HG02870 (cell line): ENCODE measurements around the gene TBR1.
A peak's percentile ranks its signal among the peaks of the same experiment; 100 is the strongest.

Experiments used
- ATAC-seq: cut with Tn5 transposase; IDR thresholded peaks from one replicate; pipeline ENCODE4 v1.9.1; 2021; ENCODE audit warnings: mild to moderate bottlenecking, moderate library complexity; ENCODE audit not compliant: unreplicated experiment

The TBR1 gene

DNA sequence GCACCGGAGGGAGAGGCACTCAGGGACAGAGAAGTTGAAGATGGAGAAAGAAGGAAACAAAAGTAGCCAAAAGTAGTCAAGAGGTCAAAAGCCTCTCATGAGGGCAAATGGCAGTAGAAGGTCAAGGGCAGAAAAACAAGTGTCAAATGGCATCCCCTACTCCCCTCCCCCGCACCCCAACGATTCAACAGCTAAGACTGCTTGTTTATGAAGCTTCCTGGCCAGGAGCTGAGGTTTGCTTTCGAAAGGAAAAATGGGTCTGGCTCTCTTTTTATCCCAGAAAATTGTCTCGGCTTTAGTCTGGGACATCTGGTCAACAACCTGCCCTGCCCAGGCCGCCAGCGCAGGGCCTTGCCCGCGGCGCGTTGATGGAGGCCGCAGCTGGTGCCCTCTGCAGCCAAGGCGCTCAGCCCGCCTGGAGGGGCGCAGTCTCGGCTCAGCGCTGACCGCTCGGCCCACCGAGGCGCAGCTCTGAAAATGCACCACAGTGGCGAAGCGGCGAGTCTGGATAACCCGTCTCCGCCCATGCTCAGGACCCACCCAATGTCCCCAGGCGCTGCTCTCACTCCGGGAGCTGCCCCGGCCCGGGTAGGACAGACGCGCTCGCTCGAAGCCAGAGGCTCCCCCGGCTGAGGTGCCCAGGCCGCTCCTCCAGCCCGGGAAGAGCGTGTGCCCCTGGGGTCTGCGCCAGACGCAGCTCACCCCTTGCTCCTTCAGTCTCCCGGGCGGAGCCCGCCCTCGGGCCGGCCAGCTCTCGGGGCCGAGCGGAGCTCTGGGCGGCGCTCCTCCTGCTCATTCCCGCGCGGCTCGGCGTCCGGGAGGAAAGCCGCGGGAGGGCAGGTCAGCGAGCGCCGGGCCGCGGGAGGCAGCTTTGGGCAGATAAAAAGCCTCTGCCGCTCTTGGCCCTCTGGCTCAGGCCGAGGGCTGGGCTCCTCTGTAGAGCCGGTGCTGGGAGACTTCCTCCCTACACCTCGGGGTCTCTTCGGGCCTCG is 1.8 kb upstream of the TBR1 start:
- peak; percentile 31 for ATAC-seq

DNA sequence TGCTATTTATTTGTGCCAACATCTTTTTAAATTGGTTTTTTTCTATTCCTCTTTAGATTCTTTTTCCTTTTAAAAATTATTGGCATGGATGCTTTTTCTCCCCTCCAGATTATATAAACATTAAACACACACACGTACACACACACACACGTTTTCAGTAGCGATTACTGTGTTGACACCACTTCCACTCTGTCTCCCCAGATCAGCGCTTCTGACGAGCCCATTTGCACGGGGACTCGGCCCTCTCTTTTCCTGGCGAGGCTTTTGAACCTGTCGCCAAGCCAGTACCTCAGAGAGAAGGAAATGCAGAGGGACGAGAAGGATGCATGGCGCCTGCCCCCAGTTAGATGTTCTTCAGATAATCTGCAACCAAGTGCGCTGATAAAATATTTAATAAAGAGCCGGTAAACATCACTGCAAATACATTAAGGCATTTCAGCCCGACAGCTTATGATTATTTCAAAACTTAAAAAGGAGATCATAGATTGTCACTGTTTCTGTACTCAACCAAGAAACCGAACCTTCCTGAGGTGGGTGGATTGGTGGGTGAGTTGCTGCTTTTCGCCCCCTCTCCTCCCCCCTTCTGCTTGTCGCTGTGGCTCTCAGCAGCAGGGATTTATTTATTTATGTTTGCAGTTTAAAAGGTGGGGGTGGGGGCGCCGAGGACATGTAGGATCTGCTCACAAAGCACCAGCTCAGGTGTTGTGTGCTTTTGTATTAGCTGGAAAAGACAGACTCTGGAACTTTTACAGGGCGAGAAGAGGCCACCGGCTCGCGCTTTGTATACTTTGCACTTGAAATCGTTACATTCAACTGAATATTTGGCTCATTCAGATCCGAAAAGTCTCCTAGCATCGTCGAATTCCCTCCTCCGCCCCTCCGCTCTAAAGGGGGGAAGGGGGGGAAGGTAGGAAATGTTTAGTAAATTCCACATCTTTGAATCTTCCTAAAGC is 787 bp upstream of the TBR1 start:
- ATAC-seq, result peak; percentile 24

DNA sequence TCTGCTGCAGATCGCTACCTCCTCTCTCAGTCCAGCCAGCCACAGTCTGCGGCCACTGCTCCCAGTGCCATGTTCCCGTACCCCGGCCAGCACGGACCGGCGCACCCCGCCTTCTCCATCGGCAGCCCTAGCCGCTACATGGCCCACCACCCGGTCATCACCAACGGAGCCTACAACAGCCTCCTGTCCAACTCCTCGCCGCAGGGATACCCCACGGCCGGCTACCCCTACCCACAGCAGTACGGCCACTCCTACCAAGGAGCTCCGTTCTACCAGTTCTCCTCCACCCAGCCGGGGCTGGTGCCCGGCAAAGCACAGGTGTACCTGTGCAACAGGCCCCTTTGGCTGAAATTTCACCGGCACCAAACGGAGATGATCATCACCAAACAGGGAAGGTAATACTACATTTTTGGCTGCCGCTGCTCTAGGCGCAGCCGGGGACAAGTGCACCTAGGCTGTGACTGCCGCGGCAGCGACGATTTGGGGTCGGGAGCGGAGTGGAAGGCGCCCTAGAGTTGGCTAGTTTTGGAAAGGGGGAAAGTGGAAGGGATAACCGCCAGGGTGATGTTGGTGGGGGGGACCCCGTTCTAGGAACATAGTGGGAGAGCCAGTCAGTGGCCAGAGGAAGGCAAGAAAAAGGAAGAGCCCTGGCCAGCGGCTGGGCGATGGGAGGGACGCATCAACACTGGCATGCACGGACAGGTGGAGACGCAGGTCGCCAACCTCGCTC is 776 bp downstream of the TBR1 start:
- no peak for ATAC-seq

DNA sequence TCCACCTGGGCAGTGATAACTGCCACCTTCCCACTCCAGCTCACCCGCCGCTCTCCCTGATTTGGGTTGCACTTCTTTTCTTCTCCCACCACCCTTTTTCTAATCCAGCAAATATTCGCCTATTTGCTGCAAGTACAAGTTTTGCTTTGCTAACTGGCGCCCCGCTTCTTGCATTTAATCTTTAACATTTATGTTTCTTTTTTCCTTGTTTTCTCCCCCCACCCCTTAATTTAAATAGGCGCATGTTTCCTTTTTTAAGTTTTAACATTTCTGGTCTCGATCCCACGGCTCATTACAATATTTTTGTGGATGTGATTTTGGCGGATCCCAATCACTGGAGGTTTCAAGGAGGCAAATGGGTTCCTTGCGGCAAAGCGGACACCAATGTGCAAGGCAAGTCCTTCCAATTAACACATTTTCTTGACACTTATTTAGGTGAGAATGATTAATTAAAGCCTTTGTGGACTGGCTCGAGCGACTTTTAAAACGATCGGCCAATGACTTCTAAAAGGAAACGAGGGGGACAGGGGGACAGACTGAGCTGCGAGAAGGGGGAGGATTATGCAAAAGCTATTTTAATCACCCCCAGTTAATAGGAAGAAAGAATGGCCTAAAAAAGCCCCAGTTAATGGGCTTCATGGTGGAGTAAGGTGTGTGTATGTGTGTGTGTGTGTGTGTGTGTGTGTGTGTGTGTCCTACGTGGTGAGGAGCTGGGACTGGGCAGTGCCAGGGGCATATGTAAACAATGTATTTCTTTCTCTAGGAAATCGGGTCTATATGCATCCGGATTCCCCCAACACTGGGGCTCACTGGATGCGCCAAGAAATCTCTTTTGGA is 1.6 kb downstream of the TBR1 start:
- ATAC-seq, result no peak

DNA sequence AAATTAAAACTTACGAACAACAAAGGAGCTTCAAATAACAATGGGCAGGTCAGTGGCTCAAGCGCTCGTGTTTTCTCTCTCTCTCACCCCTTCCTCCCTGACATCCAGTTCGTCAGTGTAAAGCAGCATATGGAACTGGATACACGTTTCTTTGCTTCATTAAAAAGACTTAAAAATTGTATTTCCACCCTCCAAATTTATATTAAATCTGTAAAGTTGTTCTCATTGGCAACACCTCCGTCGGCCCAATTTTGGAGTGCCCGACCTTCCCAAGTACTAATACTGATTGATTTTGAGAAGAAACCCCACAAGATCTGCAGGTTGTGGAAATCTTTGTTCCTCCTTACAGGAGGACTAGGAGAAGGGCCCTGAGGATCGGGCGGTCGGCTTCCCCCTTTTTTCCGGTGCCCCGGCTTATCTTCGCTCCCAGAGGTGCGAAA is 2.2 kb downstream of the TBR1 start:
- no peak for ATAC-seq

DNA sequence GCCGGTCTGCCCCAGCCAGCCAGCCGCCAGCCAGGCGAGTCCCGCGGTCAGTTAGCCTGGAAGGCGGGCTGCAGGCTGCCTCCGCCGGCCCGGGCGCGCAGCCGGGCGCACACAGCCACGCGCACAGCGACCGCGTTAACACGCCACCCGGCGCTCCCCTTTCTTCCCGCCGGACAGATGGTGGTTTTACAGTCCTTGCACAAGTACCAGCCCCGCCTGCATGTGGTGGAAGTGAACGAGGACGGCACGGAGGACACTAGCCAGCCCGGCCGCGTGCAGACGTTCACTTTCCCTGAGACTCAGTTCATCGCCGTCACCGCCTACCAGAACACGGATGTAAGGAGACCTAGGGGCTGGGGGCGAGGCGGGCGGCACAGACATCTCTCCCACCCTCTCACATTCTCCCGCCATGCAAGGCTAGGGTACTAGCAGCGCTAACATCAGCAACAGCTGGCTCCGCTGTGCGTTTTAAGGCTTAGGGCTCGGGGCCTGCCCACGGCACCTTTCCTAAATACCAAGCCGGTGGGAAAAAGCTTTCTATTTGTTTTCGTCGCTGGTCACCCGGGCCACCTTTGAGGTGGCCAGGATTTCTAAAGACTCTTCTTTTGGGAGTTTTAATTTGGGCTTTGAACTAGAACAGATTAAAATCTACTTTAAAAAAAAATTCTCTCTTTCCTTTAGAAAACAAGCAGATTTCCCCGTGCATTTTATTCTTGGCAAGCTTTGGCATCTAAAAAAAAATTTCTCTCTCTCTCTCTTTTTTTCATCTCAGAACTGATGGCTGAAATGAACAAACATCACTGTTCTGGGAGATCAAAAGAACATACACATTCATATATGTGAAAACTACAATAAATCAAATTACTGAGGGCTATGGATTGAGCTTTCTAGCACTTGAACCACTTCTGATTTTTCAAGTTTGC is 2.9 kb downstream of the TBR1 start:
- no peak for ATAC-seq

DNA sequence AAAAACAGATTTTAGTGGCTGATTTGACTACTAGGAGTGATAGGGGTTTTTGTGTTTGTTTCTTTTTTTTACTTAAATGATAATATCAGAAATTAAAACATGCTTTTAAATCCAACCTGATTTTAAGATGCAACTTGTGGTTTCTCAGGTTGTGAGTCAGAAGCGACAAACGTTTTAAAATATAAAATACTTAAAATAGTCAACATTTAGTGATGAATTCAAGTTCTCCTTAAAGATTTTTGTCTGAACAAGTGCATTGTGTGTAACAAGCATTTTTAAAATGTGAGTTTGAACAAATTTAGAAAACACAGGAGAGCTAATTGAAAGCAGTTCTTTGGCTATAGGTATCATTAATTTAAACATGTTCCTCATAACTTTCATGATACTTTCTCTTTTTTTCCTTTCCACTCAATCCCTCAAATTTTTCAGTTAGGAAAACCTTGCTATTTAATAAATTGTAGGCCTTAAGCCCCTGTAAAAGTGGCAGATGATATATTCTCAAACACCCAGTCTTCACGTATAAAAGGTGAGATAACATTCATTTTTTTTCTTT is 3.6 kb downstream of the TBR1 start:
- ATAC-seq, result no peak

DNA sequence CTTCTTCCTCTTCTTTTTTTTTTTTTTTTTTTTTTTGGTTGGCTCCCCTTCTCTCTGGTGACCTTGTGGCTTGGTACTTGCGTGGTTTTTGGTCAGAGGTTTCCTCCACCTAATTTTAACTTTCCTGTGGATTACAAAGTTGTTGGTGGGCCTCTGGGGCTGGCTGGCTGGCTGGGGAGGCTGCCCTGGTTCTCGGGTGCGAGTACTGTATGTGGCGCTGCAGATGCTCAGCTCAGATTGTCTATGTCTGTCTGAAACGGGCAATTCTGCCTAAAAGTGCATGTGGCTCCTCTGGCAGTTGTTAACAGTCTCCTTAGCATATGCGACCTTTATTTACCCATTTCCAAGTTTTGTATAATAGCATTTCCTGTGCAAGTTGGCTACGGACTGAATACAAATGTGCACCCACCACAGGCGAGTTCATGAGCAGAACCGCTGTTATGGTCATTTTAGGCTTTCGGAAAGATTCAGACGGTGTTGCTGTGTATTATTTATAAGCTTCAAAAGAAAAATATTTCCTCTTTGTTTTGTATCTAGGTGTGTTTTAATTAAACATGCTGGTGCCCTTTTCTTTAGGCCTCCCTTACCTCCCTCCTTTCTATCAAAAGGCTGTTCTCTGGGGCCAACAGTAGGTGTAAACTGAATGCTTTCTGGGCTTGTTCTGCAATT is 4.4 kb downstream of the TBR1 start:
- no peak for ATAC-seq

DNA sequence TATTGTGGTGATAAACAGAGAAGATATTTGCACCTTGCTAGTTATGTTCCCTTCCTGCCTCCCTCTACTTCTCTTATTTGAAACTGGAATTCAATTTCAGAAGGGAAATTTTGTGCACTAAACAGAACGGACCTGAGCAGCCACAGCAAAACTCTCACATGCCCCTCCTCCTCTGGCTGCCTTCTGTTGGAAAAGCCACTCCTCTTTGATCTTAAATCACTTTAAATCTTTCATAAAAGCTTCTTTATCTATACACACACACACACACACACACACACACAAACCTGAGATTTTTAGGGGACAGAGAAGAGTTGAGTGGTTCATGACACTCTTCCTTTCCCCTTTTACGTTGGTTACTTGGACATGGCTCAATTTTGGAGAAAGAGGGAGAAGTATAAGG is 5.6 kb downstream of the TBR1 start:
- ATAC-seq, result no peak

DNA sequence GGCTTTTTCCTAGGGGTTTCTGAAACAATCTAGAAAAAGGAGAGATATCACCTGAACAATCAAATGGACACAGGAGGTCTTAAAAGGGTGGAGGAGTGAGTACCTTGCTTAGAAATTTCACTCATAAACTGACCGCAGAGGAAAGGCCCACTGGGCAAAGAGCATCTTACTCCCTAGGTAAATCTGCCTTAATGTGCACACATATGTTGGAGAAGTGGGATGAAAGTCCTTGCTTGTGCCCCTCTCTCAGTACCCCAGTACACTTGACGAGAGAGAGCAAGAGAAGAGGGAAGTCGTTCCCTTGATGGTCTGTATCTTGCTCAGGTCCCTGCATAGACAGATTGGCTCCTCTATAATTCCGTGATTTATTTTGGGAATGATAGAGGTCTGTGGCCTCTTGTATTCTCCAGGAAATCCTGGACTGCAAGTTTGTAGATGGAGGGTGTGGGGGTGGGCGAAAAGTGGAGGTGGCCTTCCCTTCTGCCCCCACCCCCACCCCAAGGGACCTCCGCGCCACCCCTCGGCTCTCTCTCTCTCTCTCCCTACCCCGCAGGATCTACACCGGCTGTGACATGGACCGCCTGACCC is 6.8 kb downstream of the TBR1 start:
- ATAC-seq, result no peak

DNA sequence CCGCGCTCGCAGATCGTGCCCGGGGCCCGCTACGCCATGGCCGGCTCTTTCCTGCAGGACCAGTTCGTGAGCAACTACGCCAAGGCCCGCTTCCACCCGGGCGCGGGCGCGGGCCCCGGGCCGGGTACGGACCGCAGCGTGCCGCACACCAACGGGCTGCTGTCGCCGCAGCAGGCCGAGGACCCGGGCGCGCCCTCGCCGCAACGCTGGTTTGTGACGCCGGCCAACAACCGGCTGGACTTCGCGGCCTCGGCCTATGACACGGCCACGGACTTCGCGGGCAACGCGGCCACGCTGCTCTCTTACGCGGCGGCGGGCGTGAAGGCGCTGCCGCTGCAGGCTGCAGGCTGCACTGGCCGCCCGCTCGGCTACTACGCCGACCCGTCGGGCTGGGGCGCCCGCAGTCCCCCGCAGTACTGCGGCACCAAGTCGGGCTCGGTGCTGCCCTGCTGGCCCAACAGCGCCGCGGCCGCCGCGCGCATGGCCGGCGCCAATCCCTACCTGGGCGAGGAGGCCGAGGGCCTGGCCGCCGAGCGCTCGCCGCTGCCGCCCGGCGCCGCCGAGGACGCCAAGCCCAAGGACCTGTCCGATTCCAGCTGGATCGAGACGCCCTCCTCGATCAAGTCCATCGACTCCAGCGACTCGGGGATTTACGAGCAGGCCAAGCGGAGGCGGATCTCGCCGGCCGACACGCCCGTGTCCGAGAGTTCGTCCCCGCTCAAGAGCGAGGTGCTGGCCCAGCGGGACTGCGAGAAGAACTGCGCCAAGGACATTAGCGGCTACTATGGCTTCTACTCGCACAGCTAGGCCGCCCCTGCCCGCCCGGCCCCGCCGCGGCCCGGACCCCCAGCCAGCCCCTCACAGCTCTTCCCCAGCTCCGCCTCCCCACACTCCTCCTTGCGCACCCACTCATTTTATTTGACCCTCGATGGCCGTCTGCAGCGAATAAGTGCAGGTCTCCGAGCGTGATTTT is 7.6 kb downstream of the TBR1 start:
- no peak for ATAC-seq

DNA sequence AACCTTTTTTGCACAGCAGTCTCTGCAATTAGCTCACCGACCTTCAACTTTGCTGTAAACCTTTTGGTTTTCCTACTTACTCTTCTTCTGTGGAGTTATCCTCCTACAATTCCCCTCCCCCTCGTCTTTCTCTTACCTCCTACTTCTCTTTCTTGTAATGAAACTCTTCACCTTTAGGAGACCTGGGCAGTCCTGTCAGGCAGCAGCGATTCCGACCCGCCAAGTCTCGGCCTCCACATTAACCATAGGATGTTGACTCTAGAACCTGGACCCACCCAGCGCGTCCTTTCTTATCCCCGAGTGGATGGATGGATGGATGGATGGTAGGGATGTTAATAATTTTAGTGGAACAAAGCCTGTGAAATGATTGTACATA is 8.3 kb downstream of the TBR1 start:
- ATAC-seq, result no peak

DNA sequence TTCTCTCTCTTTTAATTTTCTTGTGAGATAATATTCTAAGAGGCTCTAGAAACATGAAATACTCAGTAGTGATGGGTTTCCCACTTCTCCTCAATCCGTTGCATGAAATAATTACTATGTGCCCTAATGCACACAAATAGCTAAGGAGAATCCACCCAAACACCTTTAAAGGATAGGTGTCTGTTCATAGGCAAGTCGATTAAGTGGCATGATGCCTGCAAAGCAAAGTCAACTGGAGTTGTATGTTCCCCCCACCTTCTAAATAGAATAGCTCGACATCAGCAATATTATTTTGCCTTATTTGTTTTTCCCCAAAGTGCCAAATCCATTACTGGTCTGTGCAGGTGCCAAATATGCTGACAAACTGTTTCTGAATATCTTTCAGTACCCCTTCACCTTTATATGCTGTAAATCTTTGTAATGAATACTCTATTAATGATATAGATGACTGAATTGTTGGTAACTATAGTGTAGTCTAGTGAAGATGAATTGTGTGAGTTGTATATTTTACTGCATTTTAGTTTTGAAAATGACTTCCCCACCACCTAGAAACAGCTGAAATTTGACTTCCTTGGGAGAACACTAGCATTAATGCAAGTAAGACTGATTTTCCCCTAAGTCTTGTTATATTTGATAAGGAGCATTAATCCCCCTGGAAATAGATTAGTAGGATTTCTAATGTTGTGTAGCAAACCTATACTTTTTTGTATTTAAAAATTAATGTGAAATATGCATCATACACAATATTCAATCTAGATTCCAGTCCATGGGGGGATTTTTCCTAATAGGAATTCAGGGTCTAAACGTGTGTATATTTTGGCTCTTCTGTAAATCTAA is 9.0 kb downstream of the TBR1 start:
- no peak for ATAC-seq

DNA sequence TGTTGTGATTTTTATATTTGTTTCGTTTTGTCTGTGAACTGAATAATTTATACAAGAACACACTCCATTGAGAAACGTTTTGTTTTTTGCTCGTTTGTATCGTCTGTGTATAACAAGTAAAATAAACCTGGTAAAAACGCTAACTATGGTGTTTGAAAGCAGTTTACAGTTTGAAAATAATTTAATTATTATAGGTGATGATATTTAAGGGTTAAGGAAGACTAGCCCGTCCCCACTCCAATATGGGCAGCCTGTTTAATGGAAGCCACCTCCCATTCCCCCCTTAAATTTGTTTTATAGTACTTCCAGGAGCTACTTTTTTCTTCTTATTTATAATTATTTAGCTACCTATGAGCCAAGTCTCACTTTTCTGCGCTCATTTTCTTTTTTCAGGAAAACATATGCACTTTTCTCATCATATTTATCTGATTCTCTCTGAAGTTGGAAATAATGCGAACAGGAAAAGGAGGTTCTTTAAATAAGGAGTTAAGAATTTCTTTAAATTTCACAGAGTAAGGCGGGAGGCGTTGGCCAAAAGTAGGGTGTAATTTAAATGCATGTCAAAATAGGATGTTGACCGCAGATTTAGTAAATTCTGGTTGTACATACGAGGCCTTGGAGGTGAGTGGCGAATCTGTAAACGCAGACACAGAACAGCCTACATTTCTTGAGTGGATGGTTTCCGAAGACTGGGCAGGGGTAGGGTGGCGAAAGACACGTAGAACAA is 9.8 kb downstream of the TBR1 start:
- no peak for ATAC-seq

DNA sequence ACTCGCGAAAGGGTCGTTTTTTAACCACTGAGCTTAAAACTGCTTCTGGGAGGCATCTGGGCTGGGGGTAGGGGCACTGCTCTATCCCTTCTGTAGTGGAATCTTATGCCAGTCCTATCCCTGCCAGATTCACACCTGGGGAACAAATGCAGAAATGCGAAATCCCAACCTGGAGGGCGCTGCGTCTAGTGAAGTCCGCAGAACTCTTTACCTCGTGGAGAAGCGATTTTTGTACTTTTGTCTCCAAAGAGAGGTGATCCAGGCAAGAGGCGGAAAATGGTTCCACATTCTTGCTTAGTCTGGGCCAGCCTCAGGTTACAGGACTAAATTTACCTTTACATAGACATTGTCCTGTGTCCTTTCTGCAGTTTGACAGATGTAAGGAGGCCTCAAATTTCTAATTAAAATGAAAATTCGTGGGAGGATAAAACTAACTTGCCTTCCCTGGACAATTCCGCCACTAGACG is 10.4 kb downstream of the TBR1 start:
- no peak for ATAC-seq
